Common myeloid progenitor, CD34-positive (primary cell): ENCODE data around the gene THBS2.

Experiments used
- CTCF ChIA-PET: fragments of 350-600 bp; sonication (Branson Sonifier 250); formaldehyde crosslinking; loops from one replicate; lab custom pipeline; 2021; ENCODE audit warnings: antibody characterized with exemption; lab: Charles Lee
- POLR2A ChIA-PET: fragments of 350-600 bp; sonication (Branson Sonifier 250); formaldehyde crosslinking; loops from one replicate; lab custom pipeline; 2021; ENCODE audit warnings: antibody characterized with exemption; lab: Charles Lee
- DNase-seq, 3 donors: peaks; one replicate each; pipeline versions ENCODE4 v3.0.0 to v3.0.0-alpha.2; 2013
- H3K27ac ChIP-seq, 2 experiments: 1 replicate in 1 of 2; 2 replicates in 1 of 2; pipeline ENCODE4 v1.7.0; 2013; ENCODE audit warnings: inconsistent platforms in 2 of 2, low read length in 2 of 2, mild to moderate bottlenecking in 2 of 2, low read depth in 1 of 2, moderate library complexity in 1 of 2; ENCODE audit not compliant: severe bottlenecking in 2 of 2, insufficient read depth in 1 of 2, poor library complexity in 1 of 2
- H3K27me3 ChIP-seq, 5 experiments: replicated peaks in 2 of 5; 1 replicate in 3 of 5; 2 replicates in 2 of 5; pipeline versions ENCODE4 v1.6.1 to v1.7.0; 2013; ENCODE audit warnings: low read length in 4 of 5, mild to moderate bottlenecking in 2 of 5, moderate library complexity in 2 of 5, inconsistent platforms in 1 of 5; ENCODE audit not compliant: insufficient read depth in 5 of 5, control insufficient read depth in 4 of 5
- H3K36me3 ChIP-seq, 4 experiments: 1 replicate in 2 of 4; 2 replicates in 2 of 4; pipeline versions ENCODE4 v1.6.1 to v1.7.0; 2013; ENCODE audit warnings: low read length in 3 of 4, control low read depth in 1 of 4, mild to moderate bottlenecking in 1 of 4; ENCODE audit not compliant: control insufficient read depth in 4 of 4, insufficient read depth in 4 of 4
- H3K4me1 ChIP-seq, 4 experiments: 1 replicate in 3 of 4; 2 replicates in 1 of 4; pipeline versions ENCODE4 v1.6.1 to v1.7.1; 2013; ENCODE audit warnings: low read length in 3 of 4, mild to moderate bottlenecking in 3 of 4, control low read depth in 1 of 4, inconsistent platforms in 1 of 4, moderate library complexity in 1 of 4; ENCODE audit not compliant: control insufficient read depth in 4 of 4, insufficient read depth in 4 of 4; ENCODE audit errors: control extremely low read depth in 1 of 4
- H3K4me3 ChIP-seq, 7 experiments: 1 replicate in 4 of 7; 2 replicates in 3 of 7; pipeline versions ENCODE4 v1.5.1 to v1.7.0; 2013; ENCODE audit warnings: mild to moderate bottlenecking in 7 of 7, low read length in 6 of 7, moderate library complexity in 6 of 7, inconsistent platforms in 2 of 7, low read depth in 2 of 7, control low read depth in 1 of 7; ENCODE audit not compliant: insufficient read depth in 4 of 7, control insufficient read depth in 1 of 7; ENCODE audit errors: extremely low read depth in 1 of 7
- H3K9me3 ChIP-seq, 5 experiments: 1 replicate in 4 of 5; 2 replicates in 1 of 5; pipeline versions ENCODE4 v1.6.1 to v1.7.1; 2013; ENCODE audit warnings: low read length in 4 of 5, mild to moderate bottlenecking in 2 of 5, inconsistent platforms in 1 of 5, low read depth in 1 of 5, moderate library complexity in 1 of 5; ENCODE audit not compliant: control insufficient read depth in 4 of 5, insufficient read depth in 2 of 5; ENCODE audit errors: control extremely low read depth in 1 of 5
- WGBS: methylation state at CpG from one replicate; pipeline ENCODE4 v1.1.5; 2013; ENCODE audit not compliant: insufficient coverage; 5-methylcytosine and 5-hydroxymethylcytosine counted together

THBS2 gene

GRCh38 chr6:169287675-169288074 is 34.0 kb upstream of the THBS2 start:
- Histone ChIP-seq H3K27ac (no peak overlapping the region), H3K4me1 (no peaks in the 10 kb centered on the region), H3K36me3 (no peaks in the 10 kb centered on the region), H3K9me3 (no peaks in the 10 kb centered on the region), H3K27me3 (peaks cover 0 to 5% (median 0%) of the 10 kb centered on the region in 5 experiments), H3K4me3 (no peak overlapping the region)
- CTCF ChIA-PET, result no interaction called here
- POLR2A ChIA-PET, result no interaction called here
- DNase-seq, result no peak
- 82% methylated on average over 6 of the region's 6 CpGs for WGBS

- ChIA-PET CTCF (no interaction called here), POLR2A (no interaction called here)
- Histone ChIP-seq H3K27me3 (peaks cover 0 to 5% (median 0%) of the 10 kb centered on the region in 5 experiments), H3K27ac (no peak overlapping the region), H3K9me3 (no peaks in the 10 kb centered on the region), H3K4me1 (no peaks in the 10 kb centered on the region), H3K4me3 (no peak overlapping the region), H3K36me3 (no peaks in the 10 kb centered on the region)
- 82% methylated on average over 6 of the region's 7 CpGs for WGBS
- no peak for DNase-seq
These were observed 33.3 kb upstream of the THBS2 start for GRCh38 chr6:169286961-169287360.

GRCh38 chr6:169285165-169285564 is 31.5 kb upstream of the THBS2 start:
- no peaks in the 10 kb centered on the region for H3K9me3 ChIP-seq
- ChIA-PET CTCF (no interaction called here), POLR2A (no interaction called here)
- no peak overlapping the region for H3K27ac ChIP-seq
- H3K4me1 ChIP-seq, result no peaks in the 10 kb centered on the region
- WGBS, result 92% methylated on average over 3 of the region's 3 CpGs
- H3K4me3 ChIP-seq, result no peak overlapping the region
- no peak for DNase-seq
- H3K27me3 ChIP-seq, result peaks cover 0 to 8% (median 0%) of the 10 kb centered on the region in 5 experiments
- no peaks in the 10 kb centered on the region for H3K36me3 ChIP-seq

- Histone ChIP-seq H3K27ac (no peak overlapping the region), H3K36me3 (no peaks in the 10 kb centered on the region), H3K4me1 (no peaks in the 10 kb centered on the region), H3K27me3 (peaks cover 0 to 6% (median 0%) of the 10 kb centered on the region in 5 experiments), H3K9me3 (no peaks in the 10 kb centered on the region), H3K4me3 (no peak overlapping the region)
- POLR2A ChIA-PET, result no interaction called here
- DNase-seq, result peak in 1 of 3 donors; percentile 3
- CTCF ChIA-PET, result interaction anchor here (0.5 kb wide), 1 partner anchor 178 kb away, joined by 3 read pairs; no protein-coding TSS in a partner anchor
- WGBS, result 100% methylated on average over 1 of the region's 1 CpG
These were observed 30.3 kb upstream of the THBS2 start for GRCh38 chr6:169283924-169284323.

- CTCF ChIA-PET, result no interaction called here
- Histone ChIP-seq H3K4me1 (no peaks in the 10 kb centered on the region), H3K27ac (no peak overlapping the region), H3K27me3 (peaks cover 0 to 2% (median 0%) of the 10 kb centered on the region in 5 experiments), H3K9me3 (no peaks in the 10 kb centered on the region), H3K4me3 (no peak overlapping the region), H3K36me3 (no peaks in the 10 kb centered on the region)
- POLR2A ChIA-PET, result no interaction called here
- no peak for DNase-seq
- 95% methylated on average over 15 of the region's 15 CpGs for WGBS
These were observed 28.4 kb upstream of the THBS2 start for GRCh38 chr6:169282043-169282442.

GRCh38 chr6:169277619-169278018 is 24.0 kb upstream of the THBS2 start:
- Histone ChIP-seq H3K27ac (no peak overlapping the region), H3K9me3 (no peaks in the 10 kb centered on the region), H3K27me3 (peaks cover 0 to 2% (median 0%) of the 10 kb centered on the region in 5 experiments), H3K4me1 (no peaks in the 10 kb centered on the region), H3K36me3 (no peaks in the 10 kb centered on the region), H3K4me3 (no peak overlapping the region)
- ChIA-PET POLR2A (no interaction called here), CTCF (no interaction called here)
- no peak for DNase-seq

- WGBS, result 80% methylated on average over 1 of the region's 1 CpG
- CTCF ChIA-PET, result no interaction called here
- H3K9me3 ChIP-seq, result no peaks in the 10 kb centered on the region
- H3K4me1 ChIP-seq, result no peaks in the 10 kb centered on the region
- no peak for DNase-seq
- peaks cover 0 to 2% (median 0%) of the 10 kb centered on the region in 5 experiments for H3K27me3 ChIP-seq
- POLR2A ChIA-PET, result no interaction called here
- no peaks in the 10 kb centered on the region for H3K36me3 ChIP-seq
- H3K4me3 ChIP-seq, result no peak overlapping the region
- H3K27ac ChIP-seq, result no peak overlapping the region
These were observed 21.1 kb upstream of the THBS2 start for GRCh38 chr6:169274781-169275180.
